ENCODE measurements around the gene NTNG1. TPM values are rescaled to one million over a fixed set of nuclear protein-coding genes. Genes with fewer than 3 reads are reported as not detected.

The NTNG1 gene
- total RNA-seq, 1 donor from 2014 or later = 5.7 TPM

DNA sequence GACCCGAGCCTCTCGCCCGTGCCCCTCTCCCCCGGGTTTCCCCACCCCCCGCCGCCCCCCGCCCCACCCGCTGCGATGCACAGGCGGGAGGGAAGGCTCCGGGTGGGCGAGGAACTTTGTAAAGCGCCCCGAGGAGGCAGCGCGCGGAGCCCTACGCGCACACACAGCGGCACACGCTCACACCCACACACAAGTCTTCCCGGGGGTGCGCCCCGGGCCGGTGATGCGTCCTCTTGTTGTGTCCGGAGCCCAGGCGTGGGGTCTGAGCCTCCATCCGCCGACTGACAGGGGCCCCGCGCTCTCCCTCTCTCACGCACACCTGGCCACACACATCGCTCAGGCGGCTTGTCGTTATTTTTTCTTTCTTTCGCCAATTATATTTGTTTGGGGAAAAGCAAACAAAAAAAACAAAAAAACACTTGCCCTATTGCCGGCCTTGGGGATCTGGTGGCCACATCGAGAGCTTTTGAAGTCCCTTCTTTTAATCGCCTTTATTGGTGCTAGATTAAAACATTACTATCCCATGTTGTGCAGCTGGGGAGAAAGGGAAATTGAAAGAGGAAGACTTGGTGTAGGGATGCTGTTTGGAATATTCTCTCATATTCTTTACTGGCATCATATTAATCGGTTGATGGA, 770 bp downstream of the NTNG1 start:
- peaks cover 15% of the 10 kb centered on the region for H3K27me3 Mint-ChIP-seq
- TF ChIP-seq CTCF (IDR thresholded peaks at IDR 0.05) = no peak
- ChIA-PET CTCF (interaction anchor here (0.7 to 1.7 kb wide), 3 partner anchors 84 to 1124 kb away, joined by 3 to 5 read pairs (median 4); no protein-coding TSS in a partner anchor), POLR2A (interaction anchor here (0.7 to 0.9 kb wide), 2 partner anchors 85 to 310 kb away, joined by 3 read pairs; partner anchors contain the start of gene PRMT6)
- no peaks in the 10 kb centered on the region for H3K36me3 Mint-ChIP-seq (ENCODE audit: low read depth)
- DNase-seq = peak; percentile 32
- peak; percentile 38 for ATAC-seq (ENCODE audit: low read depth)
- H3K27ac Mint-ChIP-seq = peak overlapping the region; percentile 68
- no peaks in the 10 kb centered on the region for H3K9me3 Mint-ChIP-seq
- peaks cover 23% of the 10 kb centered on the region for H3K4me1 Mint-ChIP-seq
- peak overlapping the region; percentile 86 for H3K4me3 Mint-ChIP-seq
- intact Hi-C loops (cut with micrococcal nuclease) = loop anchor here (1.0 to 5.0 kb wide), 5 partner anchors 106 to 1429 kb away; no protein-coding TSS in a partner anchor

GRCh38 chr1:107142140-107142542, 1.3 kb downstream of the NTNG1 start:
- TF ChIP-seq CTCF (IDR thresholded peaks at IDR 0.05) = peak; percentile 99
- no peaks in the 10 kb centered on the region for H3K36me3 Mint-ChIP-seq (ENCODE audit: low read depth)
- H3K27ac Mint-ChIP-seq = peak overlapping the region; percentile 68
- ChIA-PET POLR2A (interaction anchor here (0.7 kb wide), 2 partner anchors 119 to 309 kb away, joined by 3 to 7 read pairs; no protein-coding TSS in a partner anchor), CTCF (interaction anchor here (0.6 to 1.7 kb wide), 5 partner anchors 84 to 1124 kb away, joined by 3 to 5 read pairs (median 3); no protein-coding TSS in a partner anchor)
- intact Hi-C loops (cut with micrococcal nuclease) = loop anchor here (1.0 to 5.0 kb wide), 4 partner anchors 105 to 1430 kb away; no protein-coding TSS in a partner anchor
- peaks cover 23% of the 10 kb centered on the region for H3K4me1 Mint-ChIP-seq
- ATAC-seq (ENCODE audit: low read depth) (no peak), DNase-seq (no peak)
- H3K27me3 Mint-ChIP-seq = peaks cover 15% of the 10 kb centered on the region
- H3K4me3 Mint-ChIP-seq = peak overlapping the region; percentile 86
- H3K9me3 Mint-ChIP-seq = no peaks in the 10 kb centered on the region

DNA sequence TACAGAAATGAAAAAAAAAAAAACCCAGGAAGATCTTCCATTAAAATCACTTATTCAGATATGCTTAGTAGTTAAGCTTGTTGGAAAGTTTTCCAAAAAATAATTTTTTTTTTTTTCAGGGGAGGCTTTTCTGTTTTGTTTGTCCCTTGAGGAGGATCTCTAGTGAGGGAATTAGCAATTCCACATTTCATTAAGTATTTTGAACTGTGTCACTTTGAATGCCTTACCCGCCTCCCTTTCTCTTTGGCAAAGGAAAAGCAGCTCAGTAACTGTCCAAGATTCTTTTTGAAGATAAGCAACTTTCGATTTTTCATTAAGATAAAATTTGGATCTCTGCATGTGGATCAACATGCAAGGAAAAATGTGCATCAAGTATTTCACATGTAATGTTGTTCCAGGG, 1.8 kb downstream of the NTNG1 start:
- Mint-ChIP-seq H3K4me3 (no peak overlapping the region), H3K9me3 (no peaks in the 10 kb centered on the region), H3K27me3 (peaks cover 16% of the 10 kb centered on the region), H3K27ac (no peak overlapping the region), H3K4me1 (peaks cover 23% of the 10 kb centered on the region), H3K36me3 (ENCODE audit: low read depth) (no peaks in the 10 kb centered on the region)
- POLR2A ChIA-PET = interaction anchor here (0.7 kb wide), 1 partner anchor 119 kb away, joined by 7 read pairs; no protein-coding TSS in a partner anchor
- CTCF ChIA-PET = interaction anchor here (0.6 to 0.9 kb wide), 3 partner anchors 95 to 1125 kb away, joined by 3 read pairs; no protein-coding TSS in a partner anchor
- DNase-seq = no peak
- TF ChIP-seq CTCF (IDR thresholded peaks at IDR 0.05) = no peak
- intact Hi-C loops (cut with micrococcal nuclease) = loop anchor here (1.0 to 5.0 kb wide), 4 partner anchors 105 to 1430 kb away; no protein-coding TSS in a partner anchor
- no peak for ATAC-seq (ENCODE audit: low read depth)

DNA sequence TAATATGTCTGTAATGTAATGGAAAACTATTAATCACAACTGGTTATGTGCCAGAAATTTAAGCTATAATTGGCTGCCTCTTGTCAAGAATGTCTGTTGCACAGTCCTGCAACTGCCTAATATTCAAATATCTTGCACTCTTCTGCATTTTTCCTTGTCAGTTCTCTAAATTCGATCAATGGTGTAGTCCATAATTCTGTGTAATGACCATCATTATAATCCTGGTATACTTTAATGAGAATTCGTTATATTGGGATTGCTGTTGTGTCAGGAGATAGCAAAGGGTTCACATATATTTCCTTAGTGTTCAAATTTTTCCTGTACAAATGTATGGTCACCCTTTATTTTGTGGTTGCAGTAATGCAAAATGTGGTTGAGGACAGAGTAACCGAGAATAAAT, 4.8 kb downstream of the NTNG1 start:
- POLR2A ChIA-PET = no interaction called here
- H3K4me3 Mint-ChIP-seq = no peak overlapping the region
- peaks cover 10% of the 10 kb centered on the region for H3K4me1 Mint-ChIP-seq
- DNase-seq (no peak), ATAC-seq (ENCODE audit: low read depth) (no peak)
- CTCF ChIA-PET = interaction anchor here (1.0 kb wide), 1 partner anchor 384 kb away, joined by 3 read pairs; no protein-coding TSS in a partner anchor
- intact Hi-C loops (cut with micrococcal nuclease) = no loop called here
- TF ChIP-seq CTCF (IDR thresholded peaks at IDR 0.05) = no peak
- H3K27ac Mint-ChIP-seq = no peak overlapping the region
- no peaks in the 10 kb centered on the region for H3K9me3 Mint-ChIP-seq
- no peaks in the 10 kb centered on the region for H3K36me3 Mint-ChIP-seq (ENCODE audit: low read depth)
- peaks cover 13% of the 10 kb centered on the region for H3K27me3 Mint-ChIP-seq

- ChIA-PET POLR2A (no interaction called here), CTCF (no interaction called here)
- no peak for DNase-seq
- H3K4me3 Mint-ChIP-seq = no peak overlapping the region
- H3K36me3 Mint-ChIP-seq (ENCODE audit: low read depth) = no peaks in the 10 kb centered on the region
- intact Hi-C loops (cut with micrococcal nuclease) = no loop called here
- no peak for ATAC-seq (ENCODE audit: low read depth)
- H3K4me1 Mint-ChIP-seq = no peaks in the 10 kb centered on the region
- no peak for TF ChIP-seq CTCF (IDR thresholded peaks at IDR 0.05)
- no peak overlapping the region for H3K27ac Mint-ChIP-seq
- peaks cover 7% of the 10 kb centered on the region for H3K27me3 Mint-ChIP-seq
- H3K9me3 Mint-ChIP-seq = no peaks in the 10 kb centered on the region
Observed at GRCh38 chr1:107147843-107148242, 7.0 kb downstream of the NTNG1 start.

Measured in activated B cell treated with CpG ODN at 0.5 μM for 24 hours (primary cell).